Measurements from ENCODE around the gene CNTF. TPM values are rescaled to one million over a fixed set of nuclear protein-coding genes. Genes with fewer than 3 reads are reported as not detected.

The CNTF gene
- total and polyA plus RNA-seq, 9 donors, result 0.55 to 1.0 (median 0.89) TPM

DNA sequence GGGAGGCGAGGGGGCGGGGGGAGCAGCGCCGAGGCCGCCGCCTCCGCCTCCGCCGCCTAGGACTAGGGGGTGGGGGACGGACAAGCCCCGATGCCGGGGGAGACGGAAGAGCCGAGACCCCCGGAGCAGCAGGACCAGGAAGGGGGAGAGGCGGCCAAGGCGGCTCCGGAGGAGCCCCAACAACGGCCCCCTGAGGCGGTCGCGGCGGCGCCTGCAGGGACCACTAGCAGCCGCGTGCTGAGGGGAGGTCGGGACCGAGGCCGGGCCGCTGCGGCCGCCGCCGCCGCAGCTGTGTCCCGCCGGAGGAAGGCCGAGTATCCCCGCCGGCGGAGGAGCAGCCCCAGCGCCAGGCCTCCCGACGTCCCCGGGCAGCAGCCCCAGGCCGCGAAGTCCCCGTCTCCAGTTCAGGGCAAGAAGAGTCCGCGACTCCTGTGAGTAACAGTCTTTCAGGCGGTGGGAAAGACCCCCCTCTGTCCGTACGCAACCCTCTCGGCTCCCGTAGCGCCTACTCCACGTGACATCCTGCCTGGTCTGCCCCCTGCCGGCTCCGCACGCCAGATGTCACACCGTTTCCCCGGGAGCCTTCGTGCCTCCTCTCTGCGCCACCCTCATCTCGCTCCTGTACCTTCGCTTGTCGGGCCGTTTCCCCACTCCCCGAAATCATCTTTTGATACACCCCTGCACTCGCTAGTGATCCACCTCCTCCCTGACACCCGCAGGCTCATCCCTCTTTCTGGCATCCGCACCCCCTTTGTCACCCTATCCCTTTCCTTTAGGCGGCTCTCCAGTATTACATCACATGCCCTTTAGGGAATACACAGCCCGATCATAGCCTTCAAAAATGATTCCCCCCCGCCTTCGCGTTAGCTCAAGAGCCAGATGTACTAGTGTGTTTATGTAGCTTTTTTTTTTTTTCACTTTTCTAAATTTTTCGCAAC is 43.0 kb upstream of the CNTF start:
- no peaks in the 10 kb centered on the region for H3K36me3 ChIP-seq (ENCODE audit: control insufficient read depth, insufficient read depth, low read length)
- peak overlapping the region; percentile 81 for H3K4me3 ChIP-seq (ENCODE audit: low read length)
- H3K4me1 ChIP-seq (ENCODE audit: control insufficient read depth, insufficient read depth, low read length), result peaks cover 8% of the 10 kb centered on the region
- H3K9me3 ChIP-seq (replicated peaks; ENCODE audit: control insufficient read depth, low read depth, low read length), result no peaks in the 10 kb centered on the region
- H3K27ac ChIP-seq (ENCODE audit: low read length), result peak overlapping the region; percentile 98
- H3K27me3 ChIP-seq (ENCODE audit: control insufficient read depth, insufficient read depth, low read length), result no peaks in the 10 kb centered on the region
- peak; percentile 97 for DNase-seq
- under 1% methylated on average over 71 of the region's 78 CpGs for WGBS (ENCODE audit: insufficient coverage)

DNA sequence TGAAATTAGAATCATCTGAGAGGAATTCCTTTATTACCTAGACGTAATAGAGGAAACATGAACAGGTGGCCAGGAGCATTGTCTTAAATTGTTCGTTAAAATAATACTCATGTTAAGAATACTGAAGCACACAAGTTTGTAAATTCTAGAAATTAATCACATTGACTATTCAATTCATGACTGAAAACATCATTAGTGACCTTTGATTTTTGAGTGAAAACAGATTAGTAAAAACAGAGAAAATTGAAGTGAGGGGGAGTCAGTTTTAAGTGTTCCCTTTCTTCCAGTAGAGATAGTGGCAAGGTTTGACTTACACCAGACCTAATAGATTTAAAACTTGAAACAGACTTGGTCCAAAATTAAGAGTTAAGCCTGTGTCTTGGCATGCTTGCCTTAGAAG is 42.2 kb upstream of the CNTF start:
- Histone ChIP-seq H3K36me3 (ENCODE audit: control insufficient read depth, insufficient read depth, low read length) (no peaks in the 10 kb centered on the region), H3K27ac (ENCODE audit: low read length) (peak overlapping the region; percentile 98), H3K27me3 (ENCODE audit: control insufficient read depth, insufficient read depth, low read length) (no peaks in the 10 kb centered on the region), H3K9me3 (replicated peaks; ENCODE audit: control insufficient read depth, low read depth, low read length) (no peaks in the 10 kb centered on the region), H3K4me1 (ENCODE audit: control insufficient read depth, insufficient read depth, low read length) (peaks cover 8% of the 10 kb centered on the region), H3K4me3 (ENCODE audit: low read length) (peak overlapping the region; percentile 81)
- WGBS (ENCODE audit: insufficient coverage), result no CpG with 5 or more reads among the region's 2 CpGs
- DNase-seq, result peak; percentile 6

DNA sequence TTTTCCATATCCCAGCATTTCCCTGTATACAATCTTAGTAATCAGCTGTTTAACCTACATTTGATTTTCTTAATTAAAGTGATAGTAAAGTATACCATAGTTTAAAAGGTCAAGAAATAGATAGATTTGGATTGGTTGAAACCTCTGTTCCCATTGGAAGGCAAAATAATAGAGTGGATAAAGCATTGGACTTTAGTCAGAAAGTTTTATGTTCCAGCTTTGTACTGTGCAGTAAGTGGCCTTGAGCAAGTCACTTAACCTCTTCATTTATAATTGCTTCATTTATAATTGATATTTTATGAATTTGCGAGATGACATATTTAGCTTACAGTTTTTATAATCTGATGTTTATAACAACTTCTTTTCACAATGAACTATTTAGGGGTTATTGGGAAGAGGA is 40.0 kb upstream of the CNTF start:
- no peak for DNase-seq
- H3K9me3 ChIP-seq (replicated peaks; ENCODE audit: control insufficient read depth, low read depth, low read length), result no peaks in the 10 kb centered on the region
- H3K4me1 ChIP-seq (ENCODE audit: control insufficient read depth, insufficient read depth, low read length), result peaks cover 3% of the 10 kb centered on the region
- no peak overlapping the region for H3K4me3 ChIP-seq (ENCODE audit: low read length)
- no peaks in the 10 kb centered on the region for H3K27me3 ChIP-seq (ENCODE audit: control insufficient read depth, insufficient read depth, low read length)
- H3K27ac ChIP-seq (ENCODE audit: low read length), result no peak overlapping the region
- H3K36me3 ChIP-seq (ENCODE audit: control insufficient read depth, insufficient read depth, low read length), result no peaks in the 10 kb centered on the region
- WGBS (ENCODE audit: insufficient coverage), result no CpG with 5 or more reads among the region's 1 CpG

DNA sequence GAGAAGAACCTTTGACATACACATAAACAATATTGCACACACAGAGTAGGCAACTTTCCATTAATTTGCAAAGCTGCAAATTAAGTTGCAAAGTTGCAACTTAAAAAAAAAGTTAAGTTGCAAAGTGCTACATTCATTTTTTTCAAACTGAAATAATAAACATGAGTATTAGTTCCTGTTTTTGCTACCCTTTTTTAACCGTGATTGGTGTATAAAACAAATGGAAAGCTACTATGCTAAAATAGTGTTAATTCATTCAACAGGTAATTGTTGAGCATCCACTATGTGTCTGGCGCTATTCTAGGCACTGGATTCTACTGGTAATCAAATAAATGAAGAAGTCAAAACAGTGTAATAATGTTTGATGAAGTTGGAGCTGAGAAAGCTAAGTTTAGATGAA is 35.5 kb upstream of the CNTF start:
- Histone ChIP-seq H3K36me3 (ENCODE audit: control insufficient read depth, insufficient read depth, low read length) (peaks cover 3% of the 10 kb centered on the region), H3K27me3 (ENCODE audit: control insufficient read depth, insufficient read depth, low read length) (no peaks in the 10 kb centered on the region), H3K4me3 (ENCODE audit: low read length) (no peak overlapping the region), H3K9me3 (replicated peaks; ENCODE audit: control insufficient read depth, low read depth, low read length) (no peaks in the 10 kb centered on the region), H3K4me1 (ENCODE audit: control insufficient read depth, insufficient read depth, low read length) (no peaks in the 10 kb centered on the region), H3K27ac (ENCODE audit: low read length) (no peak overlapping the region)
- DNase-seq, result no peak
- WGBS (ENCODE audit: insufficient coverage), result 90% methylated on average over 1 of the region's 2 CpGs

- no peaks in the 10 kb centered on the region for H3K9me3 ChIP-seq (replicated peaks; ENCODE audit: control insufficient read depth, low read depth, low read length)
- no peaks in the 10 kb centered on the region for H3K27me3 ChIP-seq (ENCODE audit: control insufficient read depth, insufficient read depth, low read length)
- H3K4me1 ChIP-seq (ENCODE audit: control insufficient read depth, insufficient read depth, low read length), result no peaks in the 10 kb centered on the region
- WGBS (ENCODE audit: insufficient coverage), result 89% methylated on average over 1 of the region's 3 CpGs
- no peak overlapping the region for H3K4me3 ChIP-seq (ENCODE audit: low read length)
- no peak for DNase-seq
- H3K36me3 ChIP-seq (ENCODE audit: control insufficient read depth, insufficient read depth, low read length), result peaks cover 6% of the 10 kb centered on the region
- H3K27ac ChIP-seq (ENCODE audit: low read length), result no peak overlapping the region
These were observed 30.8 kb upstream of the CNTF start for GRCh38 chr11:58591659-58592058.

- Histone ChIP-seq H3K36me3 (ENCODE audit: control insufficient read depth, insufficient read depth, low read length) (peaks cover 6% of the 10 kb centered on the region), H3K27me3 (ENCODE audit: control insufficient read depth, insufficient read depth, low read length) (no peaks in the 10 kb centered on the region), H3K4me3 (ENCODE audit: low read length) (no peak overlapping the region), H3K4me1 (ENCODE audit: control insufficient read depth, insufficient read depth, low read length) (no peaks in the 10 kb centered on the region), H3K27ac (ENCODE audit: low read length) (no peak overlapping the region), H3K9me3 (replicated peaks; ENCODE audit: control insufficient read depth, low read depth, low read length) (no peaks in the 10 kb centered on the region)
- DNase-seq, result no peak
- 88% methylated on average over 1 of the region's 5 CpGs for WGBS (ENCODE audit: insufficient coverage)
These were observed 29.5 kb upstream of the CNTF start for GRCh38 chr11:58592760-58593472.

GRCh38 chr11:58594826-58595225 is 27.6 kb upstream of the CNTF start:
- Histone ChIP-seq H3K27me3 (ENCODE audit: control insufficient read depth, insufficient read depth, low read length) (no peaks in the 10 kb centered on the region), H3K9me3 (replicated peaks; ENCODE audit: control insufficient read depth, low read depth, low read length) (no peaks in the 10 kb centered on the region), H3K4me1 (ENCODE audit: control insufficient read depth, insufficient read depth, low read length) (no peaks in the 10 kb centered on the region), H3K36me3 (ENCODE audit: control insufficient read depth, insufficient read depth, low read length) (peaks cover 6% of the 10 kb centered on the region), H3K27ac (ENCODE audit: low read length) (no peak overlapping the region), H3K4me3 (ENCODE audit: low read length) (no peak overlapping the region)
- no CpG with 5 or more reads among the region's 4 CpGs for WGBS (ENCODE audit: insufficient coverage)
- no peak for DNase-seq

DNA sequence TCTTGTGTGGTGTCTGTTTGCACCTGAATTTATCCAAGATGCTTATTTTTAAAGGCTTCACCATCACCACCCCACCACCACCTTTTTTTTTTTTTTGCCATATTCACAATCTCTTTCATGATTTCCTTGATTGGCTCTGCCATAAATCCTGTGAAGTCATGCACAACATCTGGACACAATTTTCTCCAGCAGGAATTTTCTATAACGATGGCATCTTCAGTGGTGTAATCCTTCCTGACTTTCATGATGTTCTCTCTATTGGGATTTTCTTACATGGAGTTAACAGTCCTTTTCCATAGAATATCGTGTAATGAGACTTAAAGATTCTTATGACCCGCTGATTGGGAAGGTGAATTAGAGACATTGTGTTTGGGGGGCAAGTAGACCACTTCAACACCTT is 25.8 kb upstream of the CNTF start:
- Histone ChIP-seq H3K27ac (ENCODE audit: low read length) (no peak overlapping the region), H3K36me3 (ENCODE audit: control insufficient read depth, insufficient read depth, low read length) (peaks cover 5% of the 10 kb centered on the region), H3K4me3 (ENCODE audit: low read length) (no peak overlapping the region), H3K27me3 (ENCODE audit: control insufficient read depth, insufficient read depth, low read length) (no peaks in the 10 kb centered on the region), H3K4me1 (ENCODE audit: control insufficient read depth, insufficient read depth, low read length) (no peaks in the 10 kb centered on the region), H3K9me3 (replicated peaks; ENCODE audit: control insufficient read depth, low read depth, low read length) (no peaks in the 10 kb centered on the region)
- no CpG with 5 or more reads among the region's 3 CpGs for WGBS (ENCODE audit: insufficient coverage)
- no peak for DNase-seq

DNA sequence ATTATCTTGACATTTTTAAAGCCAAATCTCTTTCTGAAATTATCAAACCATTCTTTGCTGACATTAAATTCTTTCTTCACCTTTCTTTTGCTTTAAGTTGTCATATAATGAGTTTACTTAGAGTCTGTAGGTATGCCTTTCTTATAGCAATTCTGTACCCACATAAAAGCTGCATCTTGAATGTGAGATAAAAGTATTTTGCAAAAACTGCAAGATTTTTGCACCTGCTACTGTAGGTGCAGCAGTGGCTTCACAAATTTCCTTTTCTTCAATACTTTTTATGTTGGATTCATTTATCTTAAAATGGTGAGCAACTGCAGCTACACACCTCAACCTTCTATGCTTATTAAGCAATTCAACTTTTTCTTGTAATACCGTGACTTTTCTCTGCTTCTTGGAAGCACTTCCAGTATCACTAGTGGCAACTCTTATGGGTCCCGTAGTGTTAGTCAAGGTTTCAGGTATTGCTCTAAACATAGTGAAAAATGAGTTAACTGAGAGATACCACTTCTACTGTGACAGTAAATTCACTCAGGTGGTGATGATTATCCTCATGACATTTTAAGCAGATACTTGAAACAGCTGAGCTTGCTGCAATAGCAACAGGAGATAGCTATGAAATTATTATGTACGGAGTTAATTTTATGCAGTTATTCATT is 24.9 kb upstream of the CNTF start:
- H3K27ac ChIP-seq (ENCODE audit: low read length), result no peak overlapping the region
- H3K4me1 ChIP-seq (ENCODE audit: control insufficient read depth, insufficient read depth, low read length), result no peaks in the 10 kb centered on the region
- H3K36me3 ChIP-seq (ENCODE audit: control insufficient read depth, insufficient read depth, low read length), result no peaks in the 10 kb centered on the region
- no peaks in the 10 kb centered on the region for H3K27me3 ChIP-seq (ENCODE audit: control insufficient read depth, insufficient read depth, low read length)
- no peak for DNase-seq
- no peak overlapping the region for H3K4me3 ChIP-seq (ENCODE audit: low read length)
- no CpG with 5 or more reads among the region's 3 CpGs for WGBS (ENCODE audit: insufficient coverage)
- H3K9me3 ChIP-seq (replicated peaks; ENCODE audit: control insufficient read depth, low read depth, low read length), result no peaks in the 10 kb centered on the region

DNA sequence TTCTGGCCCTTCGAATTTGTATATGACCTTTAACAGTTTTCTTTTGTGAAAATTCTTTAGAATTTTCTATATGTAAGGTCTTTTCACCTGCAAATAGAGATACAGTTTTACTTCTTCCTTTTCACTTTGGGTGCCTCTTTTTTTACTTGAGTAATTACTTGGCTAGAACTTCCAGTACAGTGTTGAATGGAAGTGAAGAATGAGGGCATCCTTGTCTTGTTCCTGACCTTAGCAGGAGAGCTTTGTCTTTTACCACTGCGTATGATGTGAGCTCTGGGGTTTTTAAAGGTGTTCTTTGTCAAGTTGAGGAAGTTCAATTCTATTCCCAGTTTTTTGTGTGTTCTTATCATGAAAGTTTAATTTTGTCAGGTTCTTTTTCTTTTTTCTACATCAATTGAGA is 22.0 kb upstream of the CNTF start:
- H3K9me3 ChIP-seq (replicated peaks; ENCODE audit: control insufficient read depth, low read depth, low read length), result no peaks in the 10 kb centered on the region
- no peaks in the 10 kb centered on the region for H3K27me3 ChIP-seq (ENCODE audit: control insufficient read depth, insufficient read depth, low read length)
- H3K36me3 ChIP-seq (ENCODE audit: control insufficient read depth, insufficient read depth, low read length), result no peaks in the 10 kb centered on the region
- no peak overlapping the region for H3K4me3 ChIP-seq (ENCODE audit: low read length)
- H3K27ac ChIP-seq (ENCODE audit: low read length), result no peak overlapping the region
- DNase-seq, result no peak
- no peaks in the 10 kb centered on the region for H3K4me1 ChIP-seq (ENCODE audit: control insufficient read depth, insufficient read depth, low read length)
- WGBS (ENCODE audit: insufficient coverage), result no CpG with 5 or more reads among the region's 2 CpGs
